HG03060 (cell line): ENCODE data around the gene E2F6.

Experiments
- ATAC-seq: cut with Tn5 transposase; IDR thresholded peaks from one replicate; pipeline ENCODE4 v1.9.1; 2021; ENCODE audit warnings: low read depth, moderate number of reproducible peaks; ENCODE audit not compliant: unreplicated experiment

E2F6 gene

DNA sequence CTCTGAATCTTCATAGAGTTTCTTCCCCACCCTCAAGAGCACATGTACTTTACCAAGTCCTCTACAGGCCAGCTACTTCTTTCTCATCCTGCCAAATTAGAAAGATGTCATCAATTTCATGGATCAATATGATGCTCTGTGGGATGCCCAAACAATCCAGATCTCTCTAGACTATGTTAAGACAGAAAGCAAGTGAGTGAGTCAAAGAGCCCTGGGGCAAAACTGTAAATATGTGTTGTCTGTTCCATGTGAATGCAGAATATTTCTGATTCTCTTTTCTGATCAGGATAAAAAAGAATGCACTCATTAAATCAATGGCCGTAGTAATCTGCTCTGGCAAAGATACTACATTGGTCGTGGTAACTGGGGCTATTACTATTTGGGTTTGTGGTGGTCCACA is 68.4 kb downstream of the E2F6 start:
- no peak for ATAC-seq

DNA sequence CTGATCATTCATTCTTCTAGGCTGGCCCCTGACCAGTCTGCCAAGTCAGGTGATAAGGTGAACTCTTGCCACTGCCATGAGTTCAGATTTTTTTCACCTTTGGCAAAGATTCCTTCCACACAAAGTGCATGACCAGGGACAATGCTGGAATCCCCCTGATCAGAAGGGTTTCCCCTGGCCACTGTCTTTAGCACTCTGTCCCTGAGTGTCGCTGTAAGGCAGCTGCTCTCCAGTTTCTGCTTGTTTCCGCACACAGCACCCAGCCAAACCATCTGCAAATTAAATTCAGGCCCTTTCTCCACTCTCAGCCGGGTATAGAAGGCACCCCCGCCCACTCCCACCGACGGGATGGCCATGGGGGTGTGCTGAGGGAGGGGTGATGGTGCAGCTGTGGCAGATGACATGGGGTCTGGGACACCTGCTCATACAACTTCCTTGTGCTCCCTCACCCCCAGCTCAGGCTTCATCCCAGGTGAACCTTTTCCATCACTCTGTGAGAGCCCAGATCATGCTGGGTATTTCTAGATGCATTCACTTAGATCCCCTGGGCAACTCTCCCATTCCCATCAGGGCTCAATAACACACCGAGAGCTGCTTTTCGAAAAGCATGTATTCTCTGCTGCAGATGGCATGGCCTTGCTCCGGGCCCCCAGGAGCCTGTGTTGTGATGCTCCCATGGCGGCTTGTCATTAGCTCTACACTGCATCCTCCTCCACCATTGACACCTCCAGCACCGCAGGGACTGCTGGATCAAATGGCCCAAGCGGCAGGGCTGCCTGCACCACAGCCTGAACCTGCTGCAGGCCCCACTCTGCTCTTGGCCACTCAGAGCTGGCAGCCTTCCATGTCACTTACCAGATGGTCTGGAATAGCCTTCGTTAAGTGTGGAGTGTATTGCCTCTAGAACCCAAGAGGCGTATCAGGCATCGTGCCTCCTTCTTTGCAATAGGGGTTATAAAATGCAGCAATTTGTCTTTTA is 69.2 kb downstream of the E2F6 start:
- ATAC-seq, result no peak

DNA sequence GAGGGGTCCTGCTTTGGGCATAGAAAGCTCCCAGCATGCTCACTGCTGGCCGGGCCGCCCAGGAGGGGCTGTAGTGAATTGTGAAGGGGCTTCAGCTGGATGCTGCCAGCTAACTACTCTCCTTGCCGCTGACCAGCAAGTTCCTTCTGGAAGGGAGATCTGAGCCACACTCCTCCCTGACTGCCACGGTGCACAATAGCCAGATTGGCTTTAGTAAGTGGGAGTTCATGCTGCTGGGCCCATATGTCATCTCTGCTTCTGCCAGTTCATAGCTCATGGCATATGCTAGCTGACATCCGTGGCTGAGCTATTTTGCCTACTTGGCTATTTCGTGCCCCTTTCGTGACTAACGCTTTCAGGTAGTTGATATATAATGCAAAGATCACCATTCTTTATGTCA is 69.9 kb downstream of the E2F6 start:
- ATAC-seq, result no peak

DNA sequence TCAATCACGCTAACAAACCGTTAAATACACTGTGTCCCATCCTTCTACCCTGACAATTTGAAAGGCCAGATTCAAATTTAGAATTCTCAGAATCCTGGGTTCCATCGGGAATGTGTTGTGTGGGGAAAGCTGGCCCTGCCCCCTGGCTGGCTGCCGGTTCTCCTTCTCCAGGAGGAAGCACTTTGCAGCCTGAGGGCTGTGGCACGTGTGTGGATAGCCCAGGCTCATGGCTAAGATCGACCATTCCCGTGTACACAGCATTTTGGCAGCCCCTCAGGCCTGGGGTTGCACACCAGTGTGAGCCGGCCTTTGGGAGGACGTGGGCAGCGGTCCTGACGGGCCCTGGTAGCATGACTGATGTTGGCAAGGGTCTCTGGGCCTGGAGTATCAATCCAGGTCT is 70.6 kb downstream of the E2F6 start:
- ATAC-seq, result no peak
